ENCODE data around the gene HVCN1. TPM values are rescaled to one million over a fixed set of nuclear protein-coding genes. Genes with fewer than 3 reads are reported as not detected.

HVCN1 gene
- total and polyA plus RNA-seq, 2 of the 13 experiments (the other 11 are each of a cell fraction or from before 2014, with no cell fraction given): 0.49 to 1.3 TPM

GRCh38 chr12:110613771-110614684 lies 74.9 kb downstream of the HVCN1 start, which contains the start of gene TCTN1 (continued):
- TF ChIP-seq ZNF710 (CRISPR knock-in tag; IDR thresholded peaks at IDR 0.05; ENCODE audit: borderline replicate concordance) (no peak), TFAP4 (IDR thresholded peaks at IDR 0.05; ENCODE audit: borderline replicate concordance, low read depth) (no peak), NFYB (CRISPR knock-in tag; IDR thresholded peaks at IDR 0.05) (no peak), NR2F1 (CRISPR knock-in tag; IDR thresholded peaks at IDR 0.05) (no peak), FIP1L1 (IDR thresholded peaks at IDR 0.05; ENCODE audit: borderline replicate concordance, insufficient read depth, low read depth, low read length) (no peak), GPN1 (CRISPR knock-in tag; IDR thresholded peaks at IDR 0.05; ENCODE audit: borderline replicate concordance) (no peak), HMGXB4 (CRISPR knock-in tag; IDR thresholded peaks at IDR 0.05; ENCODE audit: borderline replicate concordance in 1 of 2, low read depth in 1 of 2) (peak; percentile 81 to 84), ZFP36L1 (CRISPR knock-in tag; IDR thresholded peaks at IDR 0.05) (0 out of 2 replicates have a peak, but pooled peaks have one; percentile 54), ZNF407 (CRISPR knock-in tag; IDR thresholded peaks at IDR 0.05; ENCODE audit: not compliant biosample characterization) (peak; percentile 73), ATF3 (CRISPR knock-in tag; IDR thresholded peaks at IDR 0.05) (no peak), ZMAT3 (CRISPR knock-in tag; conservative IDR thresholded peaks at IDR 0.05) (peak; percentile 32; the same call in 1 of the 2 replicates), HNRNPUL1 (IDR thresholded peaks at IDR 0.05; ENCODE audit: low read depth, low read length) (no peak)
